ENCODE measurements around the gene RAP1GAP. TPM values are rescaled to one million over a fixed set of nuclear protein-coding genes. Genes with fewer than 3 reads are reported as not detected.
A peak's percentile ranks its signal among the peaks of the same experiment; 100 is the strongest.

RAP1GAP gene
- total and polyA plus RNA-seq, 4 donors, result 17.1 to 103 (median 66.7) TPM

DNA sequence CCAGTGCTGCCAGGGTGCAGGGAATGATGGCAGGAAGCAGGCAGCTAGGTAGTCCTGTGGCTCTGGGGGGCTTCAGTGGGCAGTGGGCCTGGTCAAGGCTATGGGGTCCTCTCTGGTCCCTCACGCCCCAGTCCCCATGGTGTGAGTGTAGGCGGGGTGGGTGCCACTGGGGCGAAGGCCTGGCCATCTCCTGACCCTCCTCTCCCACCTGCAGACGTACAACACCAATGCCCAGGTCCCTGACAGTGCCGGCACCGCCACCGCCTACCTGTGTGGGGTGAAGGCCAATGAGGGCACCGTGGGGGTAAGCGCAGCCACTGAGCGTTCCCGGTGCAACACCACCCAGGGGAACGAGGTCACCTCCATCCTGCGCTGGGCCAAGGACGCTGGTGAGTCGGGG, 106.3 kb downstream of the RAP1GAP start:
- Histone ChIP-seq H3K4me1 (ENCODE audit: control insufficient read depth, insufficient read depth, low read length) (peaks cover 28% of the 10 kb centered on the region), H3K36me3 (ENCODE audit: control insufficient read depth, insufficient read depth, low read length) (peaks cover 27% of the 10 kb centered on the region), H3K9me3 (ENCODE audit: control insufficient read depth, insufficient read depth, low read length) (no peaks in the 10 kb centered on the region), H3K27ac (ENCODE audit: low read depth, low read length) (no peak overlapping the region), H3K4me3 (ENCODE audit: low read depth, low read length) (no peak overlapping the region), H3K27me3 (ENCODE audit: control insufficient read depth, insufficient read depth, low read length) (no peaks in the 10 kb centered on the region)
- DNase-seq (ENCODE audit: low read depth in 4 of 6, low spot score in 6 of 6), result no peak
- WGBS (ENCODE audit: insufficient coverage), result 97% methylated on average over 12 of the region's 15 CpGs

DNA sequence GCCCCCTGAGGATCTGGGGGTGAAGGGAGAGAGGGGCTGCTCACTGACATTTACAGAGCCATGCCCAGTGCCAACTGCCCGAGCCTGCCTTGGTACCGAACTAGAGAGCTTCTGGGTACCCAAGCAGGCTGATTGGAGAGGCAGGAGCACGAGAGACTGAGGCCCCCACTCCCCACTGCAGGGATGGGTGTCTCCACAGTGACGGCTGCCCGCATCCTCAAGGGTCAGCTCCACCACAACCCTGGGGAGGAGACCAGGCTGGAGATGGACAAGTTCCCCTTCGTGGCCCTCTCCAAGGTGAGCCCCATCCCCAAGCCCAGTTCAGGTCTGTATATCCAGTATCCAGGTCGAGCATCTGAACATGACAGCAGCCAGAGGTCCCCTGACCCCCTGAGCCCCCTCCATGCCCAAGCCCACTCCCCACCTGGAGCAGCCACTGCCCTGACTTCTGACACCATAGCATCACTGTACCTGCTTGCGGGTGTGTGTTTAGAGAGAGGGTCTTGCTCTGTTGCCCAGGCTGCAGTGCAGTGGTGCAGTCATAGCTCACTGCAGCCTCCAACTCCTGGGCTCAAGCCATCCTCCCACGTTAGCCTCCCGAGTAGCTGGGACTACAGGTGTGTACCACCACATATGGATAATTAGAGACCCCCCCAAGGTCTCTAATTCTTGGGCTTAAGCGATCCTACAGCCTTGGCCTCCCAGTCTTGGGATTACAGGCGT, 108.1 kb downstream of the RAP1GAP start:
- DNase-seq (ENCODE audit: low read depth in 4 of 6, low spot score in 6 of 6), result no peak
- Histone ChIP-seq H3K9me3 (ENCODE audit: control insufficient read depth, insufficient read depth, low read length) (no peaks in the 10 kb centered on the region), H3K4me1 (ENCODE audit: control insufficient read depth, insufficient read depth, low read length) (peaks cover 28% of the 10 kb centered on the region), H3K27ac (ENCODE audit: low read depth, low read length) (no peak overlapping the region), H3K4me3 (ENCODE audit: low read depth, low read length) (no peak overlapping the region), H3K27me3 (ENCODE audit: control insufficient read depth, insufficient read depth, low read length) (no peaks in the 10 kb centered on the region), H3K36me3 (ENCODE audit: control insufficient read depth, insufficient read depth, low read length) (peaks cover 20% of the 10 kb centered on the region)
- WGBS (ENCODE audit: insufficient coverage), result 96% methylated on average over 11 of the region's 12 CpGs

DNA sequence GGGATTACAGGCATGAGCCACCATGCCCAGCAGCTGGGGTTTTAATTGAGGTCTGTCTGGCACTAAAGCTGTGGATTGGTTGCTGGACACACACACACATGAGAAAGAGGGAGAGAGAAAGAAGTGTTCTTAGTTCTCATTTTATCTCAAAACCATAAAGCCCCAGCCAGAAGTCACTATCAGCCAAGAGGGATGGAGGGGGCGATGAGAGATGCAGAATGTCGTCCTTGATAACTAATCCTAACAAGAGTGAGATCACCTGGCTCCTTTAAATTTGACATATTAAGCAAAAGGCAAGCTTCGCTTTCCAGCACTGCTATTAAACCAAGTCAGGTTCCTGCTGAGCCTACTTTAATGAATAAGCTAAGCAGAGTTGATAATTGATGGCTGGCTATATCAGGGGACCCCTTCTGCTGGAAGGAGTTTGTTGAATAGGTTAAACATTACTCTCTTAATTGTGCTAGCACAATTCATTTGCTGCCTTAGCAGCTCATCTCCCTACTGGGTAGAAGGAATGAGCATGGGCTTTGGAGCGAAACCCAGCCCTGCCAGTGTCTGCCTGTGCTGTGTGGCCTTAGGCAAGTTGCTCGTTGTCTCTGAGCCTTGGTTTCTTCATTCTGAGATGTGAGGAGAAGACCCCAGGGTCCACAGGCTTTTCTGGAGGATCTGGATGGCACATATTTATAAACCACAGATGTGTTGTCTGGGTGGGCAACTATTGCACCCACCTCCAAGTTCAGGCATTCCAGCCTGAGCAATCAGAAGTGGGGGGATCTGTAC, 109.2 kb downstream of the RAP1GAP start:
- no CpG with 5 or more reads among the region's 5 CpGs for WGBS (ENCODE audit: insufficient coverage)
- Histone ChIP-seq H3K9me3 (ENCODE audit: control insufficient read depth, insufficient read depth, low read length) (no peaks in the 10 kb centered on the region), H3K4me3 (ENCODE audit: low read depth, low read length) (no peak overlapping the region), H3K27ac (ENCODE audit: low read depth, low read length) (no peak overlapping the region), H3K4me1 (ENCODE audit: control insufficient read depth, insufficient read depth, low read length) (peaks cover 28% of the 10 kb centered on the region), H3K27me3 (ENCODE audit: control insufficient read depth, insufficient read depth, low read length) (no peaks in the 10 kb centered on the region), H3K36me3 (ENCODE audit: control insufficient read depth, insufficient read depth, low read length) (peaks cover 20% of the 10 kb centered on the region)
- peak in 1 of 6 donors; percentile 89 for DNase-seq (ENCODE audit: low read depth in 4 of 6, low spot score in 6 of 6)

DNA sequence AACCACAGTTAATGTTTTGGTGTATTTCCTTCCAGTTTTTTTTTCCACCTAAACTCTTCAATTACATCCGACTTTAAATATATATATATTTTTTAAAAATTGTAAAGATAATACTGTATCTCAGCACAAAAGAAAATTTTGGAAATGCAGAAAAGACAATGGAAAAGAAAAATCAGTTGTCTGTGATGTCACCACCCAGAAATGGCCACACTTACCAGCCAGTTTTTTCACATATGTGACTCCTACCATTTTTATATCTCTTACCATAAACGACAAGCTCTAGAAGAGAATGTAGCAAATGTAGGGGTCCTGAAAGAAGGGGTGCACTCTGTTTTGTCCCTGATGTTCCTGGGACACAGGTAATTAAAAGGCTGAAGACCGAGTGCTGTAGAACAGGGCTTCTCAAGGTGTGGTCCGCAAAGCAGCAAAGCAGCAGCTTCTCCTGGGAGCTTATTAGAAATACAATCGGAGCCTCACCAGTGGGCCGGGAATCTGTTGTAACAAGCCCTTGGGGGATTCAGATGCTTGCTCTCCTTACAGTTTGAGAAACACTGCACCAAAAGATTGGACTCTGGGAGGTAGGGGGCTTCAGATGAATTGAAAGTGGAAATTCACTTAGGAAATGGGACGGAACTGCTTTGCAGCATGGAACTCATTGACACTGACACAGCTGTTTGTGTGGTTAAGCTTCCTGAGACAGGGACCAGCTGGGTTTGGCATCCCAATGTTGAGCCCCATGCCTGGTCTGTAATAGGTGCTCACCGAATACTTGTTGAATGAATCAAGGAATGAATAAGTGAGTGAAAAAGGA, 115.8 kb downstream of the RAP1GAP start:
- Histone ChIP-seq H3K36me3 (ENCODE audit: control insufficient read depth, insufficient read depth, low read length) (no peaks in the 10 kb centered on the region), H3K27ac (ENCODE audit: low read depth, low read length) (no peak overlapping the region), H3K9me3 (ENCODE audit: control insufficient read depth, insufficient read depth, low read length) (no peaks in the 10 kb centered on the region), H3K4me1 (ENCODE audit: control insufficient read depth, insufficient read depth, low read length) (peaks cover 7% of the 10 kb centered on the region), H3K27me3 (ENCODE audit: control insufficient read depth, insufficient read depth, low read length) (no peaks in the 10 kb centered on the region), H3K4me3 (ENCODE audit: low read depth, low read length) (no peak overlapping the region)
- peak in 1 of 6 donors; percentile 25 for DNase-seq (ENCODE audit: low read depth in 4 of 6, low spot score in 6 of 6)
- WGBS (ENCODE audit: insufficient coverage), result 59% methylated on average over 5 of the region's 8 CpGs

DNA sequence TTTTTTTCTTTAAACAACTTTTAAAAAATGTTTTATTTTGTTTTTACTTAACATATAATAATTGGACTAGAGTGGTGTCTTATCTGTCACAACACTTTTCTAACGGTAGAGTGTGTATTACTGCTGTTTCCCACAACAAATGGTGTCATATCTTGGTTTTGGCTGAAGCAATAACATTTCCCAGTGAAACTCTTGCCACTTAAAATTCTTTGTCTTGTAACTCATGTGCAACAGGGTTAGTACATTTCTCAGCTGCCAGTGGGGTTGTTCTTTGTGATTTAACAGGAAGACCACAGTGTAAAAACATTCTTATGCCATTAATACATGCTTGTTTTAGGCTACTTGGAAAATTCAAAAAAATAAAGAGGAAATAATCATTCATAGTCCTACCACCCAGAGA, 116.4 kb downstream of the RAP1GAP start:
- peaks cover 10% of the 10 kb centered on the region for H3K4me1 ChIP-seq (ENCODE audit: control insufficient read depth, insufficient read depth, low read length)
- DNase-seq (ENCODE audit: low read depth in 4 of 6, low spot score in 6 of 6), result no peak
- no peaks in the 10 kb centered on the region for H3K27me3 ChIP-seq (ENCODE audit: control insufficient read depth, insufficient read depth, low read length)
- no CpG with 5 or more reads among the region's 1 CpG for WGBS (ENCODE audit: insufficient coverage)
- no peak overlapping the region for H3K4me3 ChIP-seq (ENCODE audit: low read depth, low read length)
- no peaks in the 10 kb centered on the region for H3K36me3 ChIP-seq (ENCODE audit: control insufficient read depth, insufficient read depth, low read length)
- H3K9me3 ChIP-seq (ENCODE audit: control insufficient read depth, insufficient read depth, low read length), result no peaks in the 10 kb centered on the region
- H3K27ac ChIP-seq (ENCODE audit: low read depth, low read length), result no peak overlapping the region

DNA sequence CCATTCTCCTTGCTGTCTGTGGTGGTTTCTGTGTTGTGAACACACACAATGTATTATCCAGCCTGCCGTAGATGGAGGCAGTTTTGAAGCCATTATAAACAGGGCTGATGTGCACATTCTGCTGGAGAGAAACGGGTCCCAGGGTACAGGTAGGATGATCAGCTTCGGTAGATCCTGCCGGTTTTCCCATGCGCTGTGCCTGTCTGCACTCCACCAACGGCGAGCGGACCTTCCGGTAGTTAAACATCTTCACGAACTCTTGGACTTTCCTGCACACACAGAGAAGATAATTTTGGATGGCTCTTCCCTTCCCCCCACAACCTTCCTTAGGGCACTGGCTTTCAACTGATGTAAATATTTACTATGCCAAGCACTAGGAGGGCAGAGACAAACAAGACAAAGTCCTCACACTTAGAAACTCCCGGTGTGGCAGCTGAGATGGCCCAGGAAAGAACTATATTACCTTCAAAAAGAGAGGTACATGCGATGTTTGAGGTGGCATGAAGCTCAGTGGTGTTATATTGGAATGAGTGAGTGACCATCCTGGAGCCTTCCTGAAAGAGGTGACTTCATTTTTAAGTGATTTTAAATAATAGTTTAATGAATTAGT, 118.2 kb downstream of the RAP1GAP start:
- Histone ChIP-seq H3K27ac (ENCODE audit: low read depth, low read length) (no peak overlapping the region), H3K9me3 (ENCODE audit: control insufficient read depth, insufficient read depth, low read length) (no peaks in the 10 kb centered on the region), H3K27me3 (ENCODE audit: control insufficient read depth, insufficient read depth, low read length) (no peaks in the 10 kb centered on the region), H3K4me1 (ENCODE audit: control insufficient read depth, insufficient read depth, low read length) (peaks cover 25% of the 10 kb centered on the region), H3K36me3 (ENCODE audit: control insufficient read depth, insufficient read depth, low read length) (no peaks in the 10 kb centered on the region), H3K4me3 (ENCODE audit: low read depth, low read length) (no peak overlapping the region)
- WGBS (ENCODE audit: insufficient coverage), result 71% methylated on average over 9 of the region's 12 CpGs
- DNase-seq (ENCODE audit: low read depth in 4 of 6, low spot score in 6 of 6), result peak in 1 of 6 donors; percentile 50

DNA sequence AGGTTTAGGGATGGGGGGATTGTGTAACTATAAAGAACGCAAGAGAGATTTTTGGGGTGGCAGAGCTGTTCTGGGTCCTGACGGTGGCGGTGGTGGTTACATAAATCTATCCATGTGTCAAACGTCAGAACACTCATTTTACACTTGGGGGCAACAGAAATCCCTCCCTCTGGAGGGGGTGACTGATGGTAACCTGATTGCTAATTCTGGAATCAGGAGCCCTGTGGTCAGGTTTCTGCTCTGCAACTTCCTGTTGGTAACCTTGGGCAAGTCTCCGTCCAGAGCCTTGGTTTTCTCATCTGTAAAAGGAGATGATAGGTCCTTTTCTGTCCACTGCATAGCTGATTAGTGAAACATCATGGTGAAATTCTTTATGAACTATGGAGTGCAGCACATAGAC, 119.1 kb downstream of the RAP1GAP start:
- Histone ChIP-seq H3K27ac (ENCODE audit: low read depth, low read length) (no peak overlapping the region), H3K4me1 (ENCODE audit: control insufficient read depth, insufficient read depth, low read length) (peaks cover 25% of the 10 kb centered on the region), H3K27me3 (ENCODE audit: control insufficient read depth, insufficient read depth, low read length) (no peaks in the 10 kb centered on the region), H3K4me3 (ENCODE audit: low read depth, low read length) (no peak overlapping the region), H3K9me3 (ENCODE audit: control insufficient read depth, insufficient read depth, low read length) (no peaks in the 10 kb centered on the region), H3K36me3 (ENCODE audit: control insufficient read depth, insufficient read depth, low read length) (no peaks in the 10 kb centered on the region)
- 100% methylated on average over 1 of the region's 5 CpGs for WGBS (ENCODE audit: insufficient coverage)
- no peak for DNase-seq (ENCODE audit: low read depth in 4 of 6, low spot score in 6 of 6)

DNA sequence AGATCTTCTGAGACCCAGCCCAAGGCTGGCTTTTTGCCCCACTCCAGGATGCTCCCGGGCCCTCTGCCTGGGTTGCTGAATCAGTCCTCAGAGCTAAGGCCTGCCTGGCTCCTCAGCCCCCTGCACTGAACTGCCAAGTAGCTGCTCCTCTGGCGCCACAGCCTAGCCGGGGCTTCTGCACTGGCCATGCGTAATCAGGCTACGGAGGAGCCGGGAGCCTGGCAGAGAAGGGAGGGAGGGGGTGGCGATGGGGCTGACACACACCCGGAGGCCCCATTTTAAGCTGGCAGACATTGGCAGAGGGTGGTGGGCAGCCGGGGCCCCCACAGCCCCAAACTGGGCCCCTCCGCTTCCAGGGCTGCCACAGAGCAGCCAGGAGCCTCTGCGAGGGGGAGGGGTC, 121.3 kb downstream of the RAP1GAP start:
- DNase-seq (ENCODE audit: low read depth in 4 of 6, low spot score in 6 of 6), result peak in 2 of 6 donors; percentile 41 to 85
- no peaks in the 10 kb centered on the region for H3K36me3 ChIP-seq (ENCODE audit: control insufficient read depth, insufficient read depth, low read length)
- no peaks in the 10 kb centered on the region for H3K9me3 ChIP-seq (ENCODE audit: control insufficient read depth, insufficient read depth, low read length)
- WGBS (ENCODE audit: insufficient coverage), result 37% methylated on average over 10 of the region's 11 CpGs
- H3K4me3 ChIP-seq (ENCODE audit: low read depth, low read length), result no peak overlapping the region
- H3K27ac ChIP-seq (ENCODE audit: low read depth, low read length), result peak overlapping the region; percentile 58
- no peaks in the 10 kb centered on the region for H3K27me3 ChIP-seq (ENCODE audit: control insufficient read depth, insufficient read depth, low read length)
- H3K4me1 ChIP-seq (ENCODE audit: control insufficient read depth, insufficient read depth, low read length), result peaks cover 33% of the 10 kb centered on the region
